HEK293T (cell line): ENCODE measurements around the gene LSMEM2.

Experiments
- CTCF ChIA-PET: fragments of 350-600 bp; formaldehyde crosslinking; extraction: SDS; loops from one replicate; lab custom pipeline; 2021; ENCODE audit warnings: antibody characterized with exemption, inconsistent platforms; lab: Yijun Ruan, JAX
- POLR2A ChIA-PET: fragments of 350-600 bp; formaldehyde crosslinking; extraction: SDS; loops from one replicate; lab custom pipeline; 2020; ENCODE audit warnings: antibody characterized with exemption, inconsistent platforms; lab: Yijun Ruan, JAX
- DNase-seq: peaks from one replicate; pipeline ENCODE4 v3.0.0; 2012; ENCODE audit warnings: mixed read lengths; ENCODE audit errors: extremely low spot score
- ARNT ChIP-seq: fragments of 450-650 bp; IDR thresholded peaks from 2 replicates; pipeline ENCODE4 v1.6.1; 2017; ENCODE audit warnings: mild to moderate bottlenecking
- BHLHE40 ChIP-seq: fragments of 450-650 bp; IDR thresholded peaks from 2 replicates; pipeline ENCODE4 v1.6.1; 2016; ENCODE audit warnings: mild to moderate bottlenecking, moderate library complexity, borderline replicate concordance
- CTBP1 ChIP-seq: fragments of 450-650 bp; IDR thresholded peaks from 2 replicates; pipeline ENCODE4 v1.6.1; 2016; ENCODE audit warnings: borderline replicate concordance
- ELF4 ChIP-seq: fragments of 450-650 bp; IDR thresholded peaks from 2 replicates; pipeline ENCODE4 v1.6.1; 2017; ENCODE audit warnings: antibody characterized with exemption
- FOXA1 ChIP-seq: fragments of 450-650 bp; IDR thresholded peaks from 2 replicates; pipeline ENCODE4 v1.6.1; 2016; ENCODE audit warnings: mild to moderate bottlenecking
- FOXK2 ChIP-seq: fragments of 450-650 bp; IDR thresholded peaks from 2 replicates; pipeline ENCODE4 v1.6.1; 2016; ENCODE audit warnings: mild to moderate bottlenecking
- FOXM1 ChIP-seq: fragments of 450-650 bp; IDR thresholded peaks from 2 replicates; pipeline ENCODE4 v1.6.1; 2017; ENCODE audit warnings: mild to moderate bottlenecking, borderline replicate concordance
- HDGF ChIP-seq: fragments of 450-650 bp; IDR thresholded peaks from 2 replicates; pipeline ENCODE4 v1.6.1; 2017; ENCODE audit warnings: antibody characterized with exemption, borderline replicate concordance
- L3MBTL2 ChIP-seq: fragments of 450-650 bp; conservative IDR thresholded peaks from 2 replicates; pipeline ENCODE4 v1.6.1; 2016; ENCODE audit warnings: mild to moderate bottlenecking
- LEF1 ChIP-seq: fragments of 450-650 bp; IDR thresholded peaks from 2 replicates; pipeline ENCODE4 v1.6.1; 2017; ENCODE audit warnings: mild to moderate bottlenecking, borderline replicate concordance
- NFRKB ChIP-seq: fragments of 450-650 bp; IDR thresholded peaks from 2 replicates; pipeline ENCODE4 v1.6.1; 2016; ENCODE audit warnings: mild to moderate bottlenecking, moderate library complexity
- PKNOX1 ChIP-seq: fragments of 450-650 bp; IDR thresholded peaks from 2 replicates; pipeline ENCODE4 v1.6.1; 2016
- SP1 ChIP-seq: fragments of 450-650 bp; IDR thresholded peaks from 2 replicates; pipeline ENCODE4 v1.6.1; 2017
- SUZ12 ChIP-seq: fragments of 450-650 bp; IDR thresholded peaks from 2 replicates; pipeline ENCODE4 v1.6.1; 2016; ENCODE audit warnings: mild to moderate bottlenecking
- TARDBP ChIP-seq: fragments of 450-650 bp; IDR thresholded peaks from 2 replicates; pipeline ENCODE4 v1.6.1; 2016
- ZNF384 ChIP-seq: fragments of 450-650 bp; IDR thresholded peaks from 2 replicates; pipeline ENCODE4 v1.6.1; 2016

The LSMEM2 gene

GRCh38 chr3:50288387-50289007, 9.6 kb downstream of the LSMEM2 start:
- TF ChIP-seq NFRKB (no peak), SUZ12 (no peak), CTBP1 (no peak), ZNF384 (no peak), PKNOX1 (no peak), FOXK2 (no peak)
- ChIA-PET POLR2A (interaction anchor here (1.0 to 1.6 kb wide), 4 partner anchors 9 to 49 kb away, joined by 3 to 4 read pairs (median 3); partner anchors contain the start of gene LSMEM2), CTCF (no interaction called here)
- DNase-seq: no peak

- no peak for DNase-seq
- TF ChIP-seq CTBP1 (no peak), L3MBTL2 (no peak), SP1 (no peak), LEF1 (no peak), SUZ12 (no peak), NFRKB (no peak), ZNF384 (no peak), ARNT (no peak), ELF4 (no peak), FOXM1 (no peak), HDGF (no peak), FOXK2 (no peak), PKNOX1 (no peak)
- ChIA-PET POLR2A (interaction anchor here (0.8 to 1.6 kb wide), 4 partner anchors 10 to 48 kb away, joined by 3 to 4 read pairs (median 4); partner anchors contain the start of gene LSMEM2), CTCF (no interaction called here)
Measured at GRCh38 chr3:50289130-50289529, 10.2 kb downstream of the LSMEM2 start.

GRCh38 chr3:50290161-50290641, 11.3 kb downstream of the LSMEM2 start:
- no peak for DNase-seq
- POLR2A ChIA-PET: interaction anchor here (1.4 to 1.6 kb wide), 2 partner anchors 11 to 26 kb away, joined by 3 to 4 read pairs; partner anchors contain the start of gene LSMEM2
- no peak for TF ChIP-seq SP1
- TF ChIP-seq L3MBTL2: no peak
- no peak for TF ChIP-seq FOXM1
- TF ChIP-seq NFRKB: no peak
- TF ChIP-seq PKNOX1: no peak
- no peak for TF ChIP-seq TARDBP
- TF ChIP-seq FOXK2: no peak
- no peak for TF ChIP-seq FOXA1
- no peak for TF ChIP-seq BHLHE40
- no peak for TF ChIP-seq SUZ12
- TF ChIP-seq CTBP1: no peak
- TF ChIP-seq LEF1: no peak
- TF ChIP-seq ARNT: no peak
- TF ChIP-seq ELF4: no peak
- no peak for TF ChIP-seq ZNF384
- no peak for TF ChIP-seq HDGF
- CTCF ChIA-PET: no interaction called here

- ChIA-PET POLR2A (interaction anchor here (0.6 to 2.5 kb wide), 17 partner anchors 8 to 363 kb away, joined by 3 to 28 read pairs (median 4); partner anchors contain the start of genes HEMK1, MON1A and TUSC2), CTCF (no interaction called here)
- 0 out of 2 replicates have a peak, but pooled peaks have one; percentile 2 for TF ChIP-seq HDGF
- no peak for TF ChIP-seq NFRKB
- peak; percentile 98 for TF ChIP-seq ELF4
- TF ChIP-seq L3MBTL2: peak; percentile 76
- DNase-seq: peak; percentile 93
Measured at GRCh38 chr3:50292159-50293078, 13.5 kb downstream of the LSMEM2 start, which contains the start of gene IFRD2. TSS of gene IFRD2 (minus strand) at chr3:50292429. CDS start at chr3:50292274, 155 bp downstream.

- POLR2A ChIA-PET: interaction anchor here (0.6 to 2.5 kb wide), 11 partner anchors 11 to 276 kb away, joined by 3 to 28 read pairs (median 4); partner anchors contain the start of genes HEMK1 and TUSC2
- CTCF ChIA-PET: no interaction called here
- DNase-seq: no peak
- TF ChIP-seq LEF1 (no peak), SUZ12 (no peak), FOXK2 (no peak), NFRKB (no peak), TARDBP (no peak), SP1 (no peak), HDGF (no peak), L3MBTL2 (no peak), ELF4 (no peak), PKNOX1 (no peak), ZNF384 (no peak), BHLHE40 (no peak), CTBP1 (no peak), ARNT (no peak), FOXA1 (no peak)
Measured at GRCh38 chr3:50293079-50293801, 14.4 kb downstream of the LSMEM2 start.
